Measurements from ENCODE around the gene SLC1A2.

Gene SLC1A2

GRCh38 chr11:35393098-35393497 lies 26.3 kb downstream of the SLC1A2 start:
- H3K27me3 ChIP-seq: no peaks in the 10 kb centered on the region
- no peaks in the 10 kb centered on the region for H3K9me3 ChIP-seq
- no peak for TF ChIP-seq CTCF (IDR thresholded peaks at IDR 0.05; ENCODE audit: low read depth, low read length)
- no peaks in the 10 kb centered on the region for H3K4me1 ChIP-seq
- DNase-seq: peak; percentile 29
- no peaks in the 10 kb centered on the region for H3K36me3 ChIP-seq
- H3K4me3 ChIP-seq (ENCODE audit: low read depth, low read length): no peak overlapping the region

- peak; percentile 80 for DNase-seq
- no peaks in the 10 kb centered on the region for H3K27me3 ChIP-seq
- H3K9me3 ChIP-seq: no peaks in the 10 kb centered on the region
- TF ChIP-seq CTCF (IDR thresholded peaks at IDR 0.05; ENCODE audit: low read depth, low read length): peak; percentile 70
- H3K4me1 ChIP-seq: no peaks in the 10 kb centered on the region
- H3K36me3 ChIP-seq: no peaks in the 10 kb centered on the region
- no peak overlapping the region for H3K4me3 ChIP-seq (ENCODE audit: low read depth, low read length)
These were observed 27.3 kb downstream of the SLC1A2 start for GRCh38 chr11:35391922-35392688.

GRCh38 chr11:35390737-35391682 lies 28.3 kb downstream of the SLC1A2 start:
- H3K4me1 ChIP-seq: no peaks in the 10 kb centered on the region
- H3K27me3 ChIP-seq: no peaks in the 10 kb centered on the region
- DNase-seq: no peak
- no peak overlapping the region for H3K4me3 ChIP-seq (ENCODE audit: low read depth, low read length)
- no peaks in the 10 kb centered on the region for H3K9me3 ChIP-seq
- TF ChIP-seq CTCF (IDR thresholded peaks at IDR 0.05; ENCODE audit: low read depth, low read length): no peak
- no peaks in the 10 kb centered on the region for H3K36me3 ChIP-seq

GRCh38 chr11:35389897-35390465 lies 29.4 kb downstream of the SLC1A2 start:
- Histone ChIP-seq H3K27me3 (no peaks in the 10 kb centered on the region), H3K4me1 (no peaks in the 10 kb centered on the region), H3K4me3 (ENCODE audit: low read depth, low read length) (no peak overlapping the region), H3K36me3 (no peaks in the 10 kb centered on the region), H3K9me3 (no peaks in the 10 kb centered on the region)
- DNase-seq: no peak
- TF ChIP-seq CTCF (IDR thresholded peaks at IDR 0.05; ENCODE audit: low read depth, low read length): no peak

- no peaks in the 10 kb centered on the region for H3K36me3 ChIP-seq
- H3K9me3 ChIP-seq: no peaks in the 10 kb centered on the region
- no peak overlapping the region for H3K4me3 ChIP-seq (ENCODE audit: low read depth, low read length)
- TF ChIP-seq CTCF (IDR thresholded peaks at IDR 0.05; ENCODE audit: low read depth, low read length): no peak
- H3K27me3 ChIP-seq: no peaks in the 10 kb centered on the region
- no peaks in the 10 kb centered on the region for H3K4me1 ChIP-seq
- no peak for DNase-seq
These were observed 30.2 kb downstream of the SLC1A2 start for GRCh38 chr11:35389112-35389511.
